Measurements from ENCODE around the gene RCAN1.

- no peak for TF ChIP-seq CTCF (IDR thresholded peaks at IDR 0.05)
- no peak for TF ChIP-seq POLR2A (IDR thresholded peaks at IDR 0.05)
Measured at GRCh38 chr21:34498623-34499022, 116.3 kb downstream of the RCAN1 start.

Data from body of pancreas (tissue), 4 donors.